Measurements from ENCODE around the gene GLP2R.

GLP2R gene

DNA sequence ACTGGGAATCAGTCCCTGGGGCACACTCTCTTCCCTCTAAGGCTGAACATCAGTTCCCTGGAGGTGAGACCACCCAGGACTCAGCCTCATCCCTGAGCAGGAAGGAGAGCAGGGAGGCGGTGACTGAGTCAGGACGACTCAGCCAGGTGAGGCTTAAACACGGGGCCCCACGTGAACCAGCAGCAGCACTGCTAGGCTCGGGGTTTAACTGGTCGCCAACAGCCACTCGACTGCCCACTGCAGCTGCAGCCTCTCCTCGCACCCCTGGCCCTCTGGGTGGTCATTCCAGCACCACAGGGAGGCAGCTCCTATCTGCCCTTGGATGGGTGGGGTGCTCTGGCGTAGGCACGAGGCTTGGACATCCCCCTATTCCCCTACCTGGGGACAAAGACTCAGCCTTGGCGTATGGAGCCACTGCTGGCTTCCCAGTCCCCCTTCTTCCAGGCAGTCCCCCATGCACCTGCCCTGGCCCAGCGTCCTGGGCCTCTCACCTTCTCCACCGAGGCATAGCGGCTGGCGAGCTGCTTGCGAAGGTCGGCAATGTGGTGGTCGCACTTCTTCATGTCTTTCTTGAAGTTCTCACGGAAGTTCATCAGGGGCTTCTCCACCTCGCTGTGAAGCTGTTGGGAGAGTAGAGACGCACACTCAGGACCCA lies 100.6 kb downstream of the GLP2R start:
- no peak for DNase-seq

DNA sequence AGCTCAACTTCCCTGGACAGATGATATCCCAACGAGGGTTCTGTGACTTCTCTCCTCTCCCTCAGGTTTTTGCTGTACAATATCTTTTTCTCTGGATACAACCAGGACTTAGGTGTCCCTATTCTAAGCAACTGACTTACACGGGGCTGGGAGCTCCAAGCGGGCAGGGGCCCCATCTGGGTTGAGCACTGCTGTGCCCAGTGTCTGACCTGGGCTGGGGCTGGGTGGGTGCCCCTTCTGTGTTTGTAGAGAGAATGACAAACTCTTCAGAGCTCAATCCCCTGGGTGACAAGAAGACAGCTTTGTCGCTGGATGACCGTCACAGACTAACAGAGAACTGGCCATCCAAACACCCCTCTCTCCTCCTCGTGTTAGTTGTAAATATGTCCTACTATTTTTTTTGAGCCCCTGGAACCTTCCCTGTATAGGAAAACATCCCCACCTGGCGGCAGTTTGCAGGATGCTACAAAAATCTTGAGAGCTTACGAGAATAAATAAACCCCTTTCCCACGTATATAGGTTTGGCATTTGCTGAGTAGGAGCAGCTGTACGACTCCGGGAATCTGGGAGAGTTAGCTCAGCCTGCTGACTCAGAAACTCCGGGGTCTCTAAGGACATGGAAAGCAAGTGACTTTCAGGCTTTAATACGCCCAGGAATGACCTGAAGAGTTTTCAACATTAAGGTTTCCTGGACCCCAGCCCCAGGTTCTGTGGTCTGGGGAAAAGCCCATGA lies 103.0 kb downstream of the GLP2R start:
- peak; percentile 74 for DNase-seq

DNA sequence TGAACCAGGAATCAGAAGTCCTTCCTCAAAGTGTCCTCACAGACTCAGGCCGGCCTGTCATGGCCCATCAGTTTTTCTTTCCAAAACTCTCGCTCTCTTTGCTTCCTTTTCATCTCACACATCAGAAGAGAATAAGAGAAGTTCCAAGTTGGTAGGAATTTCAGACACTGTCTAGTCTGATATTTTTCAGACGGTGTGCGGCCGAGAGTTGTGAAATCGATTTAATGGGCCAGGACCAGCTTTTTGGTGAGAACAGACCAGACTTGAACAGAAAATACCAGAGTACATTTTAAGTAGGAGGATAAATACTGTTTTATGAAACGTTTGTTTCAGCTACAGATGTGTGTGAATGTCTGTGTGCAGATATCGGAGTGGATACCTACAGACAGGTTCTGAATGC lies 104.1 kb downstream of the GLP2R start:
- no peak for DNase-seq

DNA sequence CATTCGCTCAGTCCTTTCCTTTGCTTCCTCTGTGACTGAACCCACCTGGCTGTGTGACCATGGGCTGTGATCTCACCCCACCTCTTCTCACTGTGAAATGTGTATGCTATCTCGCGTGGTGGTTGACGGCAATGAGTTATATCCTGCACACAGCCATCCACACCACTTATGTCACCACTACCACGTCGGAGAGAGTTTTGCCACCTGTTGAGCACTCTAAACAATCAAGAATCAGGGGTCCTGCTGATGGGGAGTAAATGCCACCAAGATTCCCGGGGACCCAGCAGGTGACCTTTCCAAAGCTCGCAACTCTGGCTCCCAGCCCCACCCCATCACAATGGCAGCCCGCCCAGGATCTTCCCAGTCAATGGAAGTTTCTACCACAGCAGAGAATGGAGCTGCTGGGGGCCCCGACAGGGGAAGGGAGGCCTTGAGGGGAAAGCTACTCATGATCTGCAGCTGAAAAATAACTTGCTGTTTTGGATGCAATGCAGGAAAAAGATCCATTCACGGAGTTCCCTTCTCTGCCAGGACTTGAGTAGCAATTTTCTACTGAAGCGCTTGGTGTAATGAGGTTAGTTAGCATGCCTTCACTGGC lies 105.5 kb downstream of the GLP2R start:
- no peak for DNase-seq

DNA sequence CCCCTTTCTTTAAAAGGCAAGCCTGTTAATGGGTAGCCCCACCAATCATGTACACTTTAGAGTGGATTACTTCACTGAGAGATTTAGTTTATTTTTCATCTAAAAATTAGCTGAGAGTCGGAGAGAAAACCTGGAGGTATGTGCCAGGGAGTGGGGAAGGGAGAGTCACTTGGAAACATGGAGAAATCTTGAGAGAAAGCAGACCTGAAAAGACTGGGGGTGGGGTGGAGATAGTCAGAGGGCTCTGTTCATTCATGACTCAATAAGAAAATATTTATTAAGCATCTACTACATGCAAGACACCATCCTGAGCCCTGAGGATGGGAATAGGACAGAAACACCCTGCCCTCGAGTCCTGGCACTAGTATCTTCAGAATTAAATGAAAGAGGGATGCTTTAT lies 106.8 kb downstream of the GLP2R start:
- peak; percentile 6 for DNase-seq

DNA sequence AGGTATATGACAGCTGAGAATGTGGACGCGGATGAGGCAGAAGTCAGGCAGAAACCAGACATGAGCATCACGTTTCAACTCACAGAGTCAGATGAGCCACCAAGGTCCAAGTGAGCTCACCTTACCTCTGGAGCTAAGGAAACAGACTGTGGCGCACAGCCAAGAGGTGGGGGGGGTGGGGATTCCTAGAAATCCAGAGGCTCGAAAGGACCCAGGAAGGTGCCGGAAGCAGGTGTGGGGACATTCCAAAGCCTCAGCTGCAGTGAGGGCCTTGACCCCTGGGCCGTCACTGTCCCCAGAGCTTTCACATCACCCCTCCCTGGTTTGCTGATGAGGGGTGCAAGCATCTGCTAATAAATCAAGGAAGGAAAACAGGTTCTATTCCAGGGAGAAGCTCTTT lies 108.6 kb downstream of the GLP2R start:
- DNase-seq, result no peak

DNA sequence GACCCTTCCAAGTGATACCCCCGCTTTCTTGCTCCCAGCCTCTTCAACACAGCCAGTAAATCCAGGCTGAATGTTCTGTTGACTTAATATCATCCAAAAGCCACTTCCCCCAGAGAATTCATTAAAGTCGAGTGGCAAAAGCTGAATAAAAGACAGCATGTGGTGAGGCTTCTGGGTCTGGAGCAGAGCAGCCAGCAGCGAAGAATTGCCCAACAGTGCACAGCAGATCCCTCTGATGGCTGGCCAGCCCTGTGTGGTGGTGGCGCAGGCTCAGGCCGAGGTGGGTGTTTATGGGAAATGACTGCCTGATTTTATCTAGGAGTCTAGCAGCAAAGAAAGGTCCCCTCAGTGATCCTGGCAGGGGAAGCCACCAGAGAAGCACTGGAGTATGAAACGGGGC lies 109.7 kb downstream of the GLP2R start:
- DNase-seq, result no peak

DNA sequence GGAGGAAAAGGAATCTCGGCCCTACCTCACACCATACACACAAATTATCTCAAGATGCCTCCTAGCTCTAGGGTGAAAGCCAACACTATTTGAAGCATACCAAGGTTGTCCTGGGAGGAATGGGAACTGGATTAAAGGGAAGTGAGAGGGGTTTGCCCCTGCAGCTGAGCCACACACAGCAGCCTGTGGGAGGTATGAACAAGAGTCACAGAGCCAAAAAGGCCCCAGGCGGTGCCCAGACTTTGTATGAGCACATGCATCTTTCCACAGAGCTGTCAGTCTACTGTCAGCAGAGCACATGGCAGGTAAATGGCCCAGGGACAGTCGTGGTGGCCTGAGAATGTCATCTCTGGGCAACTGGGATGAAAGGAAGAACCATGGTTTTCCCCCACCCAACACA lies 110.4 kb downstream of the GLP2R start:
- DNase-seq, result no peak

DNA sequence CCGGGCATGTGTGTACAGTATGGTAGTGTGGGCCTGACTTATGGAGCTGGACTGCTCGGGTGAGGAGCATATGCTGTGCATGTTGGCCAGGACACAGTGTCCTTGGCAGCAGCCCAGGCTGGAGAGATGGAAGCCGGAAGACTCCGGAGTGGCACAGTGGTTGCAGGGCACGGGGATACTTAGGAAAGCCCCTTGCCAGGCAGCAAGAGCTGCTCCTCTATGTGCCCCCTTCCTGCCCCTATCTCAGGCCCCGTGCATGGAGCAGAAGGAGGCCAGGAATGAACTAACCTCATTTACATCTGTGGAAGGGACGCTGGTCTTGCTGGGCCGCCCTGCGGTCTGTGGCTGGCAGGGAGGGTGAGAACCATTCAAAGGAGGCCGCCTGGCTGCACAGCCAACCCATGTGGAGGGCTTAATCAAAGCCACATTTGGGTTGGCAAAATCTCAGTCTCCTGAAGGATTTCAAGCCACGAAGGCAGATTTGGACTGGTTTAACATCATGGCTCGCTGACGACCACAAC lies 111.6 kb downstream of the GLP2R start:
- no peak for DNase-seq

DNA sequence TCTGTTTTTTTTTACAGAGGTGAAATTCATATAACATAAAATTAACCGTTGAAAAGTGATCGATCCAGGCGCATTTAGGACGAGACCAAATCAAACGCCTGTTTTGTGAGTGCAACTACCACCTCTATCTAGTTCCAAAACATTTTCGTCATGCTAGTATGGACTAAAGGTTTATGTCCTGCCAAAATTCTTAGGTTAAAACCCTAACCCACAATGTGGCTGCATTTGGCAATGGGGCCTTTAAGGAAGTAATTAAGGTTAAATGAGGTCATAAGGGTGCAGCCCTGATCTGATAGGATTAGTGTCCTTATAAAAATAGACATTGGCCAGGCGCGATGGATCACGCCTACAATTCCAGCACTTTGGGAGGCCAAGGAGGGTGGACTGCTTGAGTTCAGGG lies 112.2 kb downstream of the GLP2R start:
- no peak for DNase-seq

DNA sequence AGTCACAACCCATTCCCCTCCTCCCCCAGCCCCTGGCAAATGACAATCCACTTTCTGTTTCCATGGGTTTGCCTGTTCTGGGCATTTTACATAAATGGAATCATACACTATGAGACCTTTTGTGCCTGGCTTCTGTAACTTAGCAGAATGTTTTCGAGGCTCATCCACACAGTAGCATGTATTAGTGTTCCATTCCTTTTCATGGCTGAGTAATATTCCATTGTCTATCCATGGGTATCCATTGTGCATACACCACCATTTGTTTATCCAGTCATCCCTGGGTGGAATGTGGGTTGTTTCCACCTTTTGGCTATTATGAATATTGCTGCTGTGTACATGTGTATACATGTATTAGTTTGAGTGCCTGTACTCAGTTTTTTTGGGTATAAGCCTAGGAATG lies 113.0 kb downstream of the GLP2R start:
- DNase-seq, result no peak

DNA sequence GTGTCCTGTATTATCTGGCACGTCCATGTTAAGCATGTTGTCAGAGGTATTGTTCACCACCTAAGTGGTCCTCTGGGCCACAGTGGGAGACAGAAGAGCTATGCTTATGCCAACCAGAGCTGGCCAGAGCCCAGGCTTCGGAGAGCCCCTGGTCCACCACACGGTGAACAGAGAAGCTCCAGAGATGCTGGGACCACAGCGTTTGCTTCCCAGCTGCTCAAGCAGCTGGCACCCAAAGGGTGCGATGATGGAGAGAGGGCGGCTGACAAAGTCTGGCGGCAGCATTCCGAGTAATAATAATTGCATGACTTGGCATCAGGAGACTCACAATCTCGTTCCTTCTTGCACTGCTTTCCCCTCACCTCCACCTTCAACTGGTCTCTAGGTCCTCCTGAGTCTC lies 115.1 kb downstream of the GLP2R start:
- no peak for DNase-seq

DNA sequence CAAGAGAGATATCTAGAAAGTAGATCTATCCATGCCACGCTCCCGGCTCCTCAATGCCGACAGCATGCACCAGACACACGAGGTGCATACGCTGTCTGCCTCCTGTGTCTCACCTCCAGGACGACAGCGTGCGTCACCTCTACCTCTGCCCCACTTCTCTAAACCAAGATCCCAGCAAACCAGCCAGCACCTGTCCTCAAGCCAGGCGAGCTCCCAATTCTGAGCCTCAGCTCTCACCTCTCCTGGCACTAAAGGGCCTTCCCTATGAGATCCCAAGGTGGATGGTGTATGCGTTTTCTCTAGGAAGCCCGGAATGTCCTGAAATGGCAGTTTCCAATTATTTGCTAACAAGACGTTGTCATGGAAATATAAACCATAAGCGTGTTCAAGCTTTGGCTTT lies 115.6 kb downstream of the GLP2R start:
- DNase-seq, result no peak
